ENCODE data around the gene B4GALT2.

DNA sequence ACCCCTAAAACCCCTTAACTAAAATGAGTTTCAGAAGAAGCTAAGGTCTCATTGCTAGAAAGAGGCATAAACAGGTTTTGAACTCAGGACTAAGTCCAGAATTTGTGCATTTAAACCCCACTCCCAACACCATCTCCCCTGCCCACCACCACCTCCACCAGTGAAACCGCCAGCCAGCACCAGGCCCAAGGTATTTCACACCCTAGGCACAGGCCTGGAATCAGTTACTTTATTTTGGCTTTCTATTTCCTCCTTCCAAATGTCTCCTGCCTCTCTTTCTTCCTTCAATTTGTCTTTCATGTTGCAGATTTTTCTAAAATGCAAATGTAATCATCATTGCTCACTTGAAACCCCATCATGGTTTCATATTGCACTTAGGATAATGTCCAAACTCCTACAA, 34.1 kb upstream of the B4GALT2 start:
- no peak for TF ChIP-seq POLR2A (IDR thresholded peaks at IDR 0.05)
- TF ChIP-seq, protein P1, sequence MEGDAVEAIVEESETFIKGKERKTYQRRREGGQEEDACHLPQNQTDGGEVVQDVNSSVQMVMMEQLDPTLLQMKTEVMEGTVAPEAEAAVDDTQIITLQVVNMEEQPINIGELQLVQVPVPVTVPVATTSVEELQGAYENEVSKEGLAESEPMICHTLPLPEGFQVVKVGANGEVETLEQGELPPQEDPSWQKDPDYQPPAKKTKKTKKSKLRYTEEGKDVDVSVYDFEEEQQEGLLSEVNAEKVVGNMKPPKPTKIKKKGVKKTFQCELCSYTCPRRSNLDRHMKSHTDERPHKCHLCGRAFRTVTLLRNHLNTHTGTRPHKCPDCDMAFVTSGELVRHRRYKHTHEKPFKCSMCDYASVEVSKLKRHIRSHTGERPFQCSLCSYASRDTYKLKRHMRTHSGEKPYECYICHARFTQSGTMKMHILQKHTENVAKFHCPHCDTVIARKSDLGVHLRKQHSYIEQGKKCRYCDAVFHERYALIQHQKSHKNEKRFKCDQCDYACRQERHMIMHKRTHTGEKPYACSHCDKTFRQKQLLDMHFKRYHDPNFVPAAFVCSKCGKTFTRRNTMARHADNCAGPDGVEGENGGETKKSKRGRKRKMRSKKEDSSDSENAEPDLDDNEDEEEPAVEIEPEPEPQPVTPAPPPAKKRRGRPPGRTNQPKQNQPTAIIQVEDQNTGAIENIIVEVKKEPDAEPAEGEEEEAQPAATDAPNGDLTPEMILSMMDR (IDR thresholded peaks at IDR 0.05), result no peak
